ENCODE data around the gene ADGRG6.
"Not testable (repeated sequence)": the region's sequence is repeated elsewhere in the genome, so short reads cannot be mapped to it uniquely, and the experiment has no call there.

ADGRG6 gene

GRCh38 chr6:142274656-142275055 lies 27.2 kb upstream of the ADGRG6 start:
- no peak for TF ChIP-seq SPI1 (IDR thresholded peaks at IDR 0.05; ENCODE audit: low read depth, low read length)
- TF ChIP-seq TAF1 (IDR thresholded peaks at IDR 0.05; ENCODE audit: low read depth, low read length) = no peak
- no peak for TF ChIP-seq POU2F2 (IDR thresholded peaks at IDR 0.05; ENCODE audit: low read depth, low read length)
- no peak for TF ChIP-seq POLR2A (IDR thresholded peaks at IDR 0.05; ENCODE audit: low read depth, low read length)
- no peak for TF ChIP-seq POLR2AphosphoS5 (IDR thresholded peaks at IDR 0.05; ENCODE audit: low read depth, low read length)
- no peak for TF ChIP-seq PAX5 (IDR thresholded peaks at IDR 0.05; ENCODE audit: insufficient read depth, low read length, severe bottlenecking)
- DNase-seq (ENCODE audit: insufficient read length, low spot score) (no peak), FAIRE-seq (no peak)

- FAIRE-seq = no peak
- no peak for DNase-seq (ENCODE audit: insufficient read length, low spot score)
- TF ChIP-seq TAF1 (IDR thresholded peaks at IDR 0.05; ENCODE audit: low read depth, low read length) = no peak
- no peak for TF ChIP-seq POLR2A (IDR thresholded peaks at IDR 0.05; ENCODE audit: low read depth, low read length)
- no peak for TF ChIP-seq PAX5 (IDR thresholded peaks at IDR 0.05; ENCODE audit: insufficient read depth, low read length, severe bottlenecking)
- TF ChIP-seq POLR2AphosphoS5 (IDR thresholded peaks at IDR 0.05; ENCODE audit: low read depth, low read length) = no peak
- TF ChIP-seq SPI1 (IDR thresholded peaks at IDR 0.05; ENCODE audit: low read depth, low read length) = no peak
- TF ChIP-seq POU2F2 (IDR thresholded peaks at IDR 0.05; ENCODE audit: low read depth, low read length) = no peak
Observed at GRCh38 chr6:142275236-142276006, 26.4 kb upstream of the ADGRG6 start.

GRCh38 chr6:142276256-142276655 lies 25.6 kb upstream of the ADGRG6 start:
- DNase-seq (ENCODE audit: insufficient read length, low spot score) (no peak), FAIRE-seq (no peak)
- no peak for TF ChIP-seq TAF1 (IDR thresholded peaks at IDR 0.05; ENCODE audit: low read depth, low read length)
- TF ChIP-seq POLR2AphosphoS5 (IDR thresholded peaks at IDR 0.05; ENCODE audit: low read depth, low read length) = no peak
- TF ChIP-seq POLR2A (IDR thresholded peaks at IDR 0.05; ENCODE audit: low read depth, low read length) = no peak
- TF ChIP-seq POU2F2 (IDR thresholded peaks at IDR 0.05; ENCODE audit: low read depth, low read length) = no peak
- no peak for TF ChIP-seq SPI1 (IDR thresholded peaks at IDR 0.05; ENCODE audit: low read depth, low read length)
- no peak for TF ChIP-seq PAX5 (IDR thresholded peaks at IDR 0.05; ENCODE audit: insufficient read depth, low read length, severe bottlenecking)

- no peak for FAIRE-seq
- TF ChIP-seq POLR2A (IDR thresholded peaks at IDR 0.05; ENCODE audit: low read depth, low read length) = no peak
- no peak for TF ChIP-seq POLR2AphosphoS5 (IDR thresholded peaks at IDR 0.05; ENCODE audit: low read depth, low read length)
- TF ChIP-seq SPI1 (IDR thresholded peaks at IDR 0.05; ENCODE audit: low read depth, low read length) = no peak
- no peak for TF ChIP-seq TAF1 (IDR thresholded peaks at IDR 0.05; ENCODE audit: low read depth, low read length)
- no peak for TF ChIP-seq POU2F2 (IDR thresholded peaks at IDR 0.05; ENCODE audit: low read depth, low read length)
- no peak for TF ChIP-seq PAX5 (IDR thresholded peaks at IDR 0.05; ENCODE audit: insufficient read depth, low read length, severe bottlenecking)
- no peak for DNase-seq (ENCODE audit: insufficient read length, low spot score)
Observed at GRCh38 chr6:142279350-142280180, 22.2 kb upstream of the ADGRG6 start.

GRCh38 chr6:142280265-142280664 lies 21.5 kb upstream of the ADGRG6 start:
- TF ChIP-seq POLR2A (IDR thresholded peaks at IDR 0.05; ENCODE audit: low read depth, low read length) = no peak
- no peak for TF ChIP-seq POU2F2 (IDR thresholded peaks at IDR 0.05; ENCODE audit: low read depth, low read length)
- TF ChIP-seq POLR2AphosphoS5 (IDR thresholded peaks at IDR 0.05; ENCODE audit: low read depth, low read length) = no peak
- TF ChIP-seq TAF1 (IDR thresholded peaks at IDR 0.05; ENCODE audit: low read depth, low read length) = no peak
- no peak for TF ChIP-seq SPI1 (IDR thresholded peaks at IDR 0.05; ENCODE audit: low read depth, low read length)
- TF ChIP-seq PAX5 (IDR thresholded peaks at IDR 0.05; ENCODE audit: insufficient read depth, low read length, severe bottlenecking) = no peak
- FAIRE-seq = no peak
- no peak for DNase-seq (ENCODE audit: insufficient read length, low spot score)

- no peak for FAIRE-seq
- TF ChIP-seq SPI1 (IDR thresholded peaks at IDR 0.05; ENCODE audit: low read depth, low read length) (no peak), POU2F2 (IDR thresholded peaks at IDR 0.05; ENCODE audit: low read depth, low read length) (no peak), TAF1 (IDR thresholded peaks at IDR 0.05; ENCODE audit: low read depth, low read length) (no peak), PAX5 (IDR thresholded peaks at IDR 0.05; ENCODE audit: insufficient read depth, low read length, severe bottlenecking) (no peak)
- no peak for DNase-seq (ENCODE audit: insufficient read length, low spot score)
Observed at GRCh38 chr6:142280927-142281326, 20.9 kb upstream of the ADGRG6 start.

GRCh38 chr6:142283138-142283537 lies 18.7 kb upstream of the ADGRG6 start:
- not testable (repeated sequence) for DNase-seq (ENCODE audit: insufficient read length, low spot score); FAIRE-seq

- DNase-seq (ENCODE audit: insufficient read length, low spot score) (no peak), FAIRE-seq (no peak)
- TF ChIP-seq POU2F2 (IDR thresholded peaks at IDR 0.05; ENCODE audit: low read depth, low read length) (no peak), PAX5 (IDR thresholded peaks at IDR 0.05; ENCODE audit: insufficient read depth, low read length, severe bottlenecking) (no peak), TAF1 (IDR thresholded peaks at IDR 0.05; ENCODE audit: low read depth, low read length) (no peak), POLR2AphosphoS5 (IDR thresholded peaks at IDR 0.05; ENCODE audit: low read depth, low read length) (no peak), POLR2A (IDR thresholded peaks at IDR 0.05; ENCODE audit: low read depth, low read length) (no peak), SPI1 (IDR thresholded peaks at IDR 0.05; ENCODE audit: low read depth, low read length) (no peak)
Observed at GRCh38 chr6:142284419-142284818, 17.4 kb upstream of the ADGRG6 start.

- DNase-seq (ENCODE audit: insufficient read length, low spot score) = no peak
- TF ChIP-seq TAF1 (IDR thresholded peaks at IDR 0.05; ENCODE audit: low read depth, low read length) (no peak), POLR2AphosphoS5 (IDR thresholded peaks at IDR 0.05; ENCODE audit: low read depth, low read length) (no peak), POLR2A (IDR thresholded peaks at IDR 0.05; ENCODE audit: low read depth, low read length) (no peak), POU2F2 (IDR thresholded peaks at IDR 0.05; ENCODE audit: low read depth, low read length) (no peak), SPI1 (IDR thresholded peaks at IDR 0.05; ENCODE audit: low read depth, low read length) (no peak), PAX5 (IDR thresholded peaks at IDR 0.05; ENCODE audit: insufficient read depth, low read length, severe bottlenecking) (no peak)
- FAIRE-seq = no peak
Observed at GRCh38 chr6:142285235-142286087, 16.3 kb upstream of the ADGRG6 start.
